ENCODE data around the gene GREM1. TPM values are rescaled to one million over a fixed set of nuclear protein-coding genes. Genes with fewer than 3 reads are reported as not detected.

GREM1 gene
- total and polyA plus RNA-seq, 4 donors, result 0.06 to 2.4 (median 1.7) TPM

- Histone ChIP-seq H3K27me3 (ENCODE audit: control insufficient read depth in 3 of 3, insufficient read depth in 3 of 3, low read length in 2 of 3) (peaks cover 0 to 9% (median 0%) of the 10 kb centered on the region in 3 donors), H3K9ac (ENCODE audit: insufficient read depth in 1 of 2, low read length in 2 of 2) (no peak overlapping the region), H3K36me3 (ENCODE audit: control insufficient read depth in 4 of 4, insufficient read depth in 4 of 4, low read length in 4 of 4) (no peaks in the 10 kb centered on the region), H3K27ac (ENCODE audit: low read depth in 1 of 2, low read length in 1 of 2) (no peak overlapping the region), H3K9me3 (ENCODE audit: control insufficient read depth in 4 of 4, insufficient read depth in 3 of 4, low read length in 3 of 4) (peaks cover 0 to 3% (median 0%) of the 10 kb centered on the region in 4 donors), H3K4me1 (ENCODE audit: control insufficient read depth in 5 of 5, insufficient read depth in 5 of 5, low read length in 5 of 5) (no peaks in the 10 kb centered on the region), H3K4me3 (no peak overlapping the region)
- no peak for DNase-seq
- TF ChIP-seq, protein P1, sequence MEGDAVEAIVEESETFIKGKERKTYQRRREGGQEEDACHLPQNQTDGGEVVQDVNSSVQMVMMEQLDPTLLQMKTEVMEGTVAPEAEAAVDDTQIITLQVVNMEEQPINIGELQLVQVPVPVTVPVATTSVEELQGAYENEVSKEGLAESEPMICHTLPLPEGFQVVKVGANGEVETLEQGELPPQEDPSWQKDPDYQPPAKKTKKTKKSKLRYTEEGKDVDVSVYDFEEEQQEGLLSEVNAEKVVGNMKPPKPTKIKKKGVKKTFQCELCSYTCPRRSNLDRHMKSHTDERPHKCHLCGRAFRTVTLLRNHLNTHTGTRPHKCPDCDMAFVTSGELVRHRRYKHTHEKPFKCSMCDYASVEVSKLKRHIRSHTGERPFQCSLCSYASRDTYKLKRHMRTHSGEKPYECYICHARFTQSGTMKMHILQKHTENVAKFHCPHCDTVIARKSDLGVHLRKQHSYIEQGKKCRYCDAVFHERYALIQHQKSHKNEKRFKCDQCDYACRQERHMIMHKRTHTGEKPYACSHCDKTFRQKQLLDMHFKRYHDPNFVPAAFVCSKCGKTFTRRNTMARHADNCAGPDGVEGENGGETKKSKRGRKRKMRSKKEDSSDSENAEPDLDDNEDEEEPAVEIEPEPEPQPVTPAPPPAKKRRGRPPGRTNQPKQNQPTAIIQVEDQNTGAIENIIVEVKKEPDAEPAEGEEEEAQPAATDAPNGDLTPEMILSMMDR (IDR thresholded peaks at IDR 0.05; ENCODE audit: control extremely low read depth, extremely low read depth), result no peak
- ATAC-seq (ENCODE audit: insufficient read depth, low FRiP score), result no peak
- WGBS, 2 donors, result 88 to 93% methylated on average over 2 of the region's 2 CpGs
These were observed 18.9 kb downstream of the GREM1 start for GRCh38 chr15:32736701-32737061.

DNA sequence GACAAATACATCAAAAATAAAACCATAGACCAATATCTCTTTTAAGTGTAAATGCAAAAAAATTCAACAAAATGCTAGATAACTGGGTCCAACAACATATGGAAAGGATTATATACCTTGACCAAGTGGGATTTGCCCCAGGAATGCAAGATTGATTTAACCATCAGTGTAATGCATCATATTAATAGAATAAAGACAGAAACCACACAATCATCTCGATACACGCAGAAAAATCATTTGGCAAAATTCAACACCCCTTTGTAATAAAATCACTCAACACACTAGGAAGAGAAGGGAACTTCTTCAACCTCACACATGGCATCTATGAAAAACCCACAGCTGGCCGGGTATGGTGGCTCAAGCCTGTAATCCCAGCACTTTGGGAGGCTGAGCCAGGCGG is 19.5 kb downstream of the GREM1 start:
- TF ChIP-seq, protein P1 (IDR thresholded peaks at IDR 0.05; ENCODE audit: control extremely low read depth, extremely low read depth), result no peak
- Histone ChIP-seq H3K4me3 (no peak overlapping the region), H3K27me3 (ENCODE audit: control insufficient read depth in 3 of 3, insufficient read depth in 3 of 3, low read length in 2 of 3) (peaks cover 0 to 9% (median 0%) of the 10 kb centered on the region in 3 donors), H3K4me1 (ENCODE audit: control insufficient read depth in 5 of 5, insufficient read depth in 5 of 5, low read length in 5 of 5) (no peaks in the 10 kb centered on the region), H3K27ac (ENCODE audit: low read depth in 1 of 2, low read length in 1 of 2) (no peak overlapping the region), H3K9ac (ENCODE audit: insufficient read depth in 1 of 2, low read length in 2 of 2) (no peak overlapping the region), H3K36me3 (ENCODE audit: control insufficient read depth in 4 of 4, insufficient read depth in 4 of 4, low read length in 4 of 4) (no peaks in the 10 kb centered on the region), H3K9me3 (ENCODE audit: control insufficient read depth in 4 of 4, insufficient read depth in 3 of 4, low read length in 3 of 4) (peaks cover 0 to 3% (median 0%) of the 10 kb centered on the region in 4 donors)
- 91 to 96% methylated on average over 4 of the region's 4 CpGs for WGBS, 2 donors
- DNase-seq (no peak), ATAC-seq (ENCODE audit: insufficient read depth, low FRiP score) (no peak)

DNA sequence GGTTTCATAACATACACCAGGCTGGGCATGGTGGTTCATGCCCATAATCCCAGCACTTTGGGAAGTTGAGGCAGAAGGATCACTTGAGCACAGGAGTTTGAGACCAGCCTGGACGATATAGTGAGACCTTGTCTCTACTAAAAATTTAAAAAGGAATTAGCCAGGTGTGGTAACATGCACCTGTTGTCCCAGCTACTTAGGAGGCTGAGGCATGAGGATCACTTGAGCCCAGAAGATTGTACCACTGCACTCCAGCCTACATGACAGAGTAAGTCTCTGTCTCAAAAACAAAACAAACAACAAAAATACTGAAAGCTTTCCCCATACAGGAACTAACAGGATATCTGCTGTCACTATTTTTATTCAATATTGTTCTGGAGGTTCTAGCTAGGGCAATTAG is 20.9 kb downstream of the GREM1 start:
- 88 to 91% methylated on average over 1 of the region's 1 CpG for WGBS, 2 donors
- DNase-seq (no peak), ATAC-seq (ENCODE audit: insufficient read depth, low FRiP score) (no peak)
- TF ChIP-seq, protein P1 (IDR thresholded peaks at IDR 0.05; ENCODE audit: control extremely low read depth, extremely low read depth), result no peak
- Histone ChIP-seq H3K4me3 (no peak overlapping the region), H3K9me3 (ENCODE audit: control insufficient read depth in 4 of 4, insufficient read depth in 3 of 4, low read length in 3 of 4) (peaks cover 0 to 3% (median 0%) of the 10 kb centered on the region in 4 donors), H3K9ac (ENCODE audit: insufficient read depth in 1 of 2, low read length in 2 of 2) (no peak overlapping the region), H3K36me3 (ENCODE audit: control insufficient read depth in 4 of 4, insufficient read depth in 4 of 4, low read length in 4 of 4) (no peaks in the 10 kb centered on the region), H3K27me3 (ENCODE audit: control insufficient read depth in 3 of 3, insufficient read depth in 3 of 3, low read length in 2 of 3) (no peaks in the 10 kb centered on the region), H3K27ac (ENCODE audit: low read depth in 1 of 2, low read length in 1 of 2) (no peak overlapping the region), H3K4me1 (ENCODE audit: control insufficient read depth in 5 of 5, insufficient read depth in 5 of 5, low read length in 5 of 5) (no peaks in the 10 kb centered on the region)

DNA sequence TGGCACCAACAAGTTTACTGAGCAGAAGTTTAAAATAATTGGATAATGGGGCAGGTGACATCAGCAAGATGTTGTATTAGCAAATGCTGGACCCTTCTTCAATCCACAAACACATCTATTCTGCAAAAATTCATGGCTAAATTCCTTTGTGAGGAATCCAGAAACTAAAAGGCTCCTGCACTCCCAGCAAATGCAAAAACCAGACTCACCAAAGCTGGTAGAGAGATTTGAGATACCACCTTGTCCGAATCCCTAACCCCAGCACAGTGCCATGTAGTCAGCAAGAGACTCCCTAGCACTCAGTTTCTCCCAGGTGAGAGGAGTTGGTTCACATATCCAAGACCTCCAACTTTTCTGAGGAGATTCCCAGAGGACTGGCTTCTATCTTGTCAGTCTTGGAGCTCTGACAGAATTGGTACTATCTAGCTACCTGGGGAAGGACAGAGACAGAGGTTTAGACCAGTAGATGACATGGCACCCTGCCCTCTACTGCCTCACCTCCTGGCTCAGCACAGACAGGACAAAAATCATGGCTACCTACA is 21.8 kb downstream of the GREM1 start:
- ATAC-seq (ENCODE audit: insufficient read depth, low FRiP score) (no peak), DNase-seq (no peak)
- Histone ChIP-seq H3K36me3 (ENCODE audit: control insufficient read depth in 4 of 4, insufficient read depth in 4 of 4, low read length in 4 of 4) (no peaks in the 10 kb centered on the region), H3K9me3 (ENCODE audit: control insufficient read depth in 4 of 4, insufficient read depth in 3 of 4, low read length in 3 of 4) (peaks cover 0 to 3% (median 0%) of the 10 kb centered on the region in 4 donors), H3K4me3 (no peak overlapping the region), H3K27me3 (ENCODE audit: control insufficient read depth in 3 of 3, insufficient read depth in 3 of 3, low read length in 2 of 3) (no peaks in the 10 kb centered on the region), H3K27ac (ENCODE audit: low read depth in 1 of 2, low read length in 1 of 2) (no peak overlapping the region), H3K9ac (ENCODE audit: insufficient read depth in 1 of 2, low read length in 2 of 2) (no peak overlapping the region), H3K4me1 (ENCODE audit: control insufficient read depth in 5 of 5, insufficient read depth in 5 of 5, low read length in 5 of 5) (no peaks in the 10 kb centered on the region)
- WGBS, 2 donors, result 84 to 95% methylated on average over 1 of the region's 1 CpG
- TF ChIP-seq, protein P1 (IDR thresholded peaks at IDR 0.05; ENCODE audit: control extremely low read depth, extremely low read depth), result no peak

All from lung (tissue), 12 donors.